ENCODE data around the gene AZIN2. TPM values are rescaled to one million over a fixed set of nuclear protein-coding genes. Genes with fewer than 3 reads are reported as not detected.

AZIN2 gene
- total RNA-seq, 3 donors from 2014 or later, result 1.9 to 11.8 (median 7.9) TPM

DNA sequence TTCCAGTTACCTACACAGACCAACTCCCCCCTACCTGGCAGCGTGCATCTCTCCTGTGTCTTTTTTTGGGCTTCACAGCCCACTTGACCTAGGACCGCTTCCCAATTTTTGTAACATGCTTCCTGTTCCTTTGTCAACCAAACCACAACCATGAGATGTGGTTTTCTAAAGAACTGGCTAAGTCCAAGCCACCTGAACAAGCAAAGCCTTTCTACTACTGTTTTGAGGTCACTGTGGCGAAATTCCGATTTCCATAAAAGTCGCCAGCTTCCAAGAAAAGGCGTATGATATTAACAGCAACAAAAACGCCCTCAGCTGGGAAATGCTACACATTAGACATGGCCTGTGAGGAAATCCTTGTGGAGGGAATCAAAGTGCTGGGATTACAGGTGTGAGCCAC lies 31.6 kb upstream of the AZIN2 start:
- Histone ChIP-seq H3K27ac (peak overlapping the region; percentile 25 to 51), H3K27me3 (no peaks in the 10 kb centered on the region), H3K36me3 (no peaks in the 10 kb centered on the region), H3K9me3 (no peaks in the 10 kb centered on the region), H3K4me1 (no peaks in the 10 kb centered on the region), H3K4me3 (no peak overlapping the region)
- DNase-seq (ENCODE audit: low spot score in 2 of 2), result peak in 1 of 2 donors; percentile 71
- intact Hi-C loops (cut with DNase I; ENCODE audit: low total_unique reads), result no loop called here
- TF ChIP-seq, protein P1, sequence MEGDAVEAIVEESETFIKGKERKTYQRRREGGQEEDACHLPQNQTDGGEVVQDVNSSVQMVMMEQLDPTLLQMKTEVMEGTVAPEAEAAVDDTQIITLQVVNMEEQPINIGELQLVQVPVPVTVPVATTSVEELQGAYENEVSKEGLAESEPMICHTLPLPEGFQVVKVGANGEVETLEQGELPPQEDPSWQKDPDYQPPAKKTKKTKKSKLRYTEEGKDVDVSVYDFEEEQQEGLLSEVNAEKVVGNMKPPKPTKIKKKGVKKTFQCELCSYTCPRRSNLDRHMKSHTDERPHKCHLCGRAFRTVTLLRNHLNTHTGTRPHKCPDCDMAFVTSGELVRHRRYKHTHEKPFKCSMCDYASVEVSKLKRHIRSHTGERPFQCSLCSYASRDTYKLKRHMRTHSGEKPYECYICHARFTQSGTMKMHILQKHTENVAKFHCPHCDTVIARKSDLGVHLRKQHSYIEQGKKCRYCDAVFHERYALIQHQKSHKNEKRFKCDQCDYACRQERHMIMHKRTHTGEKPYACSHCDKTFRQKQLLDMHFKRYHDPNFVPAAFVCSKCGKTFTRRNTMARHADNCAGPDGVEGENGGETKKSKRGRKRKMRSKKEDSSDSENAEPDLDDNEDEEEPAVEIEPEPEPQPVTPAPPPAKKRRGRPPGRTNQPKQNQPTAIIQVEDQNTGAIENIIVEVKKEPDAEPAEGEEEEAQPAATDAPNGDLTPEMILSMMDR (IDR thresholded peaks at IDR 0.05), result no peak
- TF ChIP-seq POLR2A (IDR thresholded peaks at IDR 0.05) (no peak), POLR2AphosphoS5 (IDR thresholded peaks at IDR 0.05) (no peak)

DNA sequence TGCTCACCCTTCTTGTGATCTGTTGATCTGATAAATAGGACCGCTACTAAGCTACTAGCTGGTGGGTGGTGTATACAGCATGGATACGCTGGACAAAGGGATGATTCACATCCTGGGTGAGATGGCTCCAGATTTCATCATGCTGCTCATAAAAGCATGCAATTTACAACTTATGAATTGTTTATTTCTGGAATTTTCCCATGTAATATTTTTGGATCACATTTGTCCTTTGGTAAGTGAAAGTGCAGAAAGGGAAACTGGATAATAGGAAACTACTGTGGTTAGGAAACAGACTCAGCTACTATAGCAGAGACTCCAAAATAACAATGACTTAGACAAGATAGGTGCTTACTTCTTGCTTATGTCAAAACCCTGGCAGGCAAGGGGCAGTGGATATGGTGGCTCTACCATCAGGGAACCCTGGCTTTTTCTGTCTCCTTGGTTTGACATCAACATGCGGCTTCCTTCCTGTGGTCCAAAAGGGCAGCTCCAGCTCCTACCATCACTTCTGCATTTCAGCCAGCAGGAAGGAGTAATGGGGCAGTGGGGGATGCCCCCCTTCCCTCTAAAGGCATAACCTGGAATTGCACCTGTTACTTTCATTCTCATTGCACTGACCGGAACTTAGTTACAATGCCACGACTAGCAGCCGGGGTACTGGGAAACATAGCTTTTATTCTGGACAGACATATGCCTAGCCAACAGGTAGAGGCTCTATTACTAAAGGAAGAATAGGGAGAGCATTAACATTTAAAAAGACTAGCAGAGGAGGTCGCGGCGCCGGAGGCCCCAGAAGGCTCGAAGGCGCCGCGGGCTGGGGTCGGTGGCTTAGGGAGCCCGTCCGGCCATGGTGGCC lies 30.5 kb upstream of the AZIN2 start:
- H3K9me3 ChIP-seq, result no peaks in the 10 kb centered on the region
- TF ChIP-seq POLR2AphosphoS5 (IDR thresholded peaks at IDR 0.05) (no peak), POLR2A (IDR thresholded peaks at IDR 0.05) (no peak)
- TF ChIP-seq, protein P1 (IDR thresholded peaks at IDR 0.05), result no peak
- no peaks in the 10 kb centered on the region for H3K36me3 ChIP-seq
- no peak overlapping the region for H3K27ac ChIP-seq
- H3K4me1 ChIP-seq, result no peaks in the 10 kb centered on the region
- DNase-seq (ENCODE audit: low spot score in 2 of 2), result no peak
- H3K27me3 ChIP-seq, result no peaks in the 10 kb centered on the region
- H3K4me3 ChIP-seq, result no peak overlapping the region
- intact Hi-C loops (cut with DNase I; ENCODE audit: low total_unique reads), result no loop called here

GRCh38 chr1:33055210-33056008 lies 25.5 kb upstream of the AZIN2 start:
- intact Hi-C loops (cut with DNase I; ENCODE audit: low total_unique reads), result no loop called here
- peak; percentile 57 to 64 for DNase-seq (ENCODE audit: low spot score in 2 of 2)
- TF ChIP-seq POLR2A (IDR thresholded peaks at IDR 0.05) (no peak), POLR2AphosphoS5 (IDR thresholded peaks at IDR 0.05) (peak in 1 of 3 donors; percentile 17)
- TF ChIP-seq, protein P1 (IDR thresholded peaks at IDR 0.05), result peak in 2 of 3 donors; percentile 61 to 70

GRCh38 chr1:33056426-33056825 lies 24.5 kb upstream of the AZIN2 start:
- H3K27me3 ChIP-seq, result no peaks in the 10 kb centered on the region
- H3K4me1 ChIP-seq, result peaks cover 0 to 7% of the 10 kb centered on the region in 2 donors
- intact Hi-C loops (cut with DNase I; ENCODE audit: low total_unique reads), result no loop called here
- H3K4me3 ChIP-seq, result no peak overlapping the region
- H3K27ac ChIP-seq, result no peak overlapping the region
- no peak for DNase-seq (ENCODE audit: low spot score in 2 of 2)
- TF ChIP-seq, protein P1 (IDR thresholded peaks at IDR 0.05), result no peak
- TF ChIP-seq POLR2A (IDR thresholded peaks at IDR 0.05), result no peak
- no peak for TF ChIP-seq POLR2AphosphoS5 (IDR thresholded peaks at IDR 0.05)
- H3K9me3 ChIP-seq, result no peaks in the 10 kb centered on the region
- no peaks in the 10 kb centered on the region for H3K36me3 ChIP-seq

More at GRCh38 chr1:33055210-33056008, 25.5 kb upstream of the AZIN2 start:
- Histone ChIP-seq H3K9me3 (no peaks in the 10 kb centered on the region), H3K27ac (peak overlapping the region; percentile 46 to 69), H3K4me3 (no peak overlapping the region), H3K4me1 (no peaks in the 10 kb centered on the region), H3K36me3 (no peaks in the 10 kb centered on the region), H3K27me3 (no peaks in the 10 kb centered on the region)
